NCI-H510A treated with DMSO at 0.1 percent for 48 hours (cell line): ENCODE results near the gene SLC49A4.

Experiments used
- DNase-seq: peaks from one replicate; lab custom pipeline; 2025; lab: John Stamatoyannopoulos, UW

SLC49A4 gene

DNA sequence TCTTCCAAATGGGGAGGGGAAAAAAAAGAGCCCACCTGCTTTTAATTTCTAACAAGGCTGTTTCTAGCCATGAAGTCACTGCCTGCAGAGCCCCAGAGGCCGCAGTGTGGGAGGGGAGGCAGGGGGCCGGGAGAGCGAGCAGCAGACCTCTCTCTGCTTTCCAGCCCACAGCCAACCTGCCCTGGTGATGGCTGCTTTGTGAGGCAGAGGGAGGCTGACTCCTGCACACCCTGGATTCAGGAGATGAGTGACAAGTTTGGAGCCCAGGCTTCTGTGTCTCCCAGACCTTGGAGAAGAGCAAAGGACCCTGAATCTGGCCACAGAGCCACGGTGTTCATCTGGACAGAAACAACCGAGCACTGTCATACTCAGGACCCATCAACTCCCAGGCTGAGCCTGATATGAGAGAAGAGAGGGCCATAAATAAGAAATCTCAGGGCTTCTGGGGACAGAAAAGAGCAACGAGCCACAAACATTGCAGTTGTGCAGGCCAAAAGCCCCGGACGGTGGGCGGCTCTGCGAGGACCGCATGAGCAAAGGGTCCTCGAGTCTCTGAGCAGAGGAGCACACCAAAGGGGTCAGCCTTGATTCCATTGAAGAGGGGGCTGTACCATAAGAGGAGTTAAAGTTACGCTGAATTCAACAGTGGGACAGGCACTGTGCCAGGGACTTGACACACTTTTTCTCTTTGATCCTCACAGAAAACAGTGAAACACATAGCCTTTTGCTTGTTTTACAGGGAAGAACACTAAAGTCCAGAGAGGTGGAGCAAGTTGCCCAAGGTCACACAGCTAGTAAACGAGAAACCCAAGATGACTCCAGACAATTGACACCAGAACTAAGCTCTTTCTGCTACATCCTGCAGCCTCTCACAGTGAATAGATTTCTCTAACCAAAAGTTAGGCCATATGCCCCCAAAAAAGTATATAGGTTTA, 135.5 kb downstream of the SLC49A4 start:
- no peak for DNase-seq
